DMS79 (cell line): ENCODE measurements around the gene KIDINS220.
"Not testable (repeated sequence)": the region's sequence is repeated elsewhere in the genome, so short reads cannot be mapped to it uniquely, and the experiment has no call there.

Source experiments
- DNase-seq: peaks from one replicate; lab custom pipeline; 2025; lab: John Stamatoyannopoulos, UW

The KIDINS220 gene

DNA sequence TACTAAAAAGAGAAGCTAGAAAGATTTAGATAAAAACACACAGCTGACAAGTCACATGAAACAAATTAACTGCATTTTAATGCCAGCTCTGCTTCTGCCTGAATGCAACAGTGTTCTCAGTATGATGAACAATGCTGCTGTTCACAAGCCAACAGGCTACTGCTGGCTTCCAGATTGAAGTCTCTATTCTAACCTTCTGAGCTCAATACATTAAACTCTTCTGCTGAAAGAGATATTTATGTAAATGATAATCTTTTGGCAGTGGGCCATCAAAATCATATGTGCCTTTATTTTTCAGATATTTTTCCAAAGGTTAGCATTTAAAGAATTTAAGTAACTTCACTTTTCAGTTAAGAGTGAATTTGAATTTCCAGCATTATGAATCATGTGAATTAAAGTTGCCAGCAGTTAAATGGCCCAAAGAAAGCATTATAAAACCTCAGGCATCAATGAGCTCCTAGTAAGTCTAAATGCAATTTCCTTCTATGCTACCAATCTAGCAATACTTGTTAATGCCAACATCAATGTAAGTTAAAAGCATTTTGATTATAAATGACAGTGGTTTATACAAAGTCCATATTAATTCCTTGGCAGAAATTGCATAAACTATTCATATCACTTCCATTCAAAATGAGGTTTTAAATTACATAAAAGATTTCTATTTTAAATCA is 83.2 kb downstream of the KIDINS220 start:
- DNase-seq = no peak

DNA sequence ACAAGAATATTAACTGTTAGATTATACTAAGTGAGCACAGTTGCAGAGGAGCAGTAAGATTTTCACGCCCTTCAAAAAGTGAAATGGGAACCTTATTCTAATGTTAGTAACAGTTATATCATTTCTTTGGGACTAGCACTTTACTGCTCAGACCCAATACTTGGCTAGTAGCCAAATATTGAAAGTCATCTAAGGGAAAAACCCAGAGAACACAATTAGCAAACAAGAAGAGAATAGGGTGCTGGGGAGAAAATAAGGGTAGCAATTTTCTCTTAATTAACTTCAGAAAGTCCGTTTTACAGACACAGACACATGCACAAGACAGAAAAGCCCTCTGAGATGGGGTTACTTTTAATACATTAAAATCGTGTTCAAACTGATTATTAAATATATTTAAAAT is 83.8 kb downstream of the KIDINS220 start:
- DNase-seq = no peak

DNA sequence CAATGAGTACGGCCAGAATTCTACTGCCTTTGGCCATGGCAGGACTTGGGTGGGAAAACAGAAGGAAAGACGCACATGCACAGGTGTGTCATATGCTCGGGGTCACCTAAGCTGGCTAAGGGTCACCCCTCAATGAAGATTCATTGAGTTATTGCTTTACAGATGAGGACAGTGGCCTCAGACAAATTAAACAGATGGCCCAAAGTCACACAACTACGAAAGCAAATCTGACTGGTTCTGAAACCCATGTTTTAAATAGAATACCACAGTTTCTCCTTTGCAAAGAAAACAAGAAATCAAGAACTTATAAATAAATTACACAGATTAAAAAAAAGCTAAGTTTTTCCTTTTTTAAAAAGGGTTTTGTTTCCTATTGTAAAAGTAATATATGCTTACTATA is 85.0 kb downstream of the KIDINS220 start:
- no peak for DNase-seq

GRCh38 chr2:8750221-8750620 is 87.2 kb downstream of the KIDINS220 start:
- no peak for DNase-seq

GRCh38 chr2:8743261-8743660 is 94.2 kb downstream of the KIDINS220 start:
- no peak for DNase-seq

- no peak for DNase-seq
Measured at GRCh38 chr2:8740136-8740535, 97.3 kb downstream of the KIDINS220 start.

DNA sequence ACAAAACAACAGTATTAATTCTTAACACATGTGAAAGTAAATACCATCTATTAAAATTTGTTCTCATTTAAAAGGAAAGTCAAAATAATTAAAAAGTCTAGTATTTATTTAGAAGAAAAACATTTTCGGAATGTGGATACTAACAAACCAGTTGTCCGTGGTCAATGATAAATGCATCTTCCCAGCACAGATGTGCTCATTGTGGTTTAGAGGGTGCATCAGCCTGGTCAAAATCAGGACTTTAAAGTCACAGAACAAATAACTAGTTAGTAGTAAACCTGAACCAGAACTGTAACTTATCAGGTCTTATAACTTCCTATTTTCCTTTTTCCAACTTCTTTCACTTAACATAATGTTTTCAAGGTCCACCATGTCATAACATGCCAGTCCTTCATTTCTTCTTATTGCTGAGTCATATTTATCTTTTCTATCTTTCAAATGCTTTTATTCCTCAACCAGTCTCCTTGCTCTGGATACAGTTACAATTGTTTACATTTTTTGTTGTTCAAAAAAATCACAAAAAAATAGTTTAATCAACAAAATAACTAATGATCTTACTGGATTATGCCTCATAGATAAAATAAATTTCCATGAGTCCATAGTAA is 99.7 kb downstream of the KIDINS220 start:
- DNase-seq = no peak

GRCh38 chr2:8732601-8733000 is 104.8 kb downstream of the KIDINS220 start:
- DNase-seq = no peak

DNA sequence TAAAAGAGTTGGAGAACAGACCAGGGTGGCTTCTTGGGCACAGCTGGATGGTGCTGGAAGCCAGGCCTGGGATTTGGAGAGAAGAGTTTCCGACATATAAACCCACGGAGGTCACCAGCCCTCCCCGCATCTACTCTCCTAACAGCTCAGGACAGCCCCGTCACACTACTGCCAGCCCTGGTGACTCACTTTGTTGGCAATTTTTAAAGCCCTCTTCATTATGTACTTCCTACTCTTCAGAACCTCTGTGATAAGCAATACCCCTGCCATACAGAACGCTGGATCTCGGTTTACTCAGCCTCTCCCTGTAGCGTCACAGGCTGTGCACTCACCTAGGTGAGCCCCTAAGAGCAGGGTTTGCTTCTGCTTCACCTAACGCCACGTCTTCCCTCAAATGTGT is 107.5 kb downstream of the KIDINS220 start:
- DNase-seq = no peak

GRCh38 chr2:8729101-8729500 is 108.3 kb downstream of the KIDINS220 start:
- not testable (repeated sequence) for DNase-seq

- no peak for DNase-seq
Measured at GRCh38 chr2:8728305-8729015, 109.0 kb downstream of the KIDINS220 start.

- DNase-seq = no peak
Measured at GRCh38 chr2:8725838-8726237, 111.6 kb downstream of the KIDINS220 start.

DNA sequence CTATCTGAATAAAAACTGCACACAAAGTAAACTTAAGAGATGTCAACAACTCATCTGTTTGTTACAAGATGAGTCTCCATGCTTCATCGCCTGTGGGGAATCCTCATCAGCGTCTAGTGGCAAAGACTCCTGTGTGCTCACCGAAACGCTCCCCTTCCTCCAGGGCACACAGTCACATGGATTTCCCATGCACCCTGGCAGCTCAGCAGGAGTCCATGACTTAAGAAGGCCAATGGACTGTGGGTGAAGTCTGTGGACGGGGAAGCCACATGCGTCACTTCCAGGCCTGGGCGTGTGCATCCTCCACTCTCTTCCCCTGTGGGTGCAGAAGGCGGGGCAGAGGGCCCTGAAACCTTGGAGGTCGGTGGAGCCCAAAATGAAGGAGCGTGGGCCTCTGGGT is 114.4 kb downstream of the KIDINS220 start:
- no peak for DNase-seq

GRCh38 chr2:8721410-8721809 is 116.0 kb downstream of the KIDINS220 start:
- DNase-seq = no peak

DNA sequence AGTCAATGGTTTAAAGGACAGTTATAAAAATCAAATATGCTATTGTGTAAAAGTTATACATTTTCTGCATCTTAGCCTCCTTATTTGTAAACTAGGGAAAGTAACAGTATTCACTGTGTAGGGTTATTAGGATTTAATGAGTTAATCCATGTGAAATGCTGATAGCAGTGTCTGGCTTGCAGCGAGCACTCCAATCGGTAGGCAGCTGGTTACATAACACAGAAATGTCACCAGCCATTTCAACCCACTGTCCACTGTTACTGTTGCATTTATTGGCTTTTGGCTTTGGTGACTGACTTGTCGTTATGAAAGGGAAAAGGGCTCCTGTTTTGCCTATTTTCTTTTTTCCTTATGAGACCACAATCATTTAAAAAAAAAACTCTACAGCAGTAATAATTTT is 116.7 kb downstream of the KIDINS220 start:
- no peak for DNase-seq

DNA sequence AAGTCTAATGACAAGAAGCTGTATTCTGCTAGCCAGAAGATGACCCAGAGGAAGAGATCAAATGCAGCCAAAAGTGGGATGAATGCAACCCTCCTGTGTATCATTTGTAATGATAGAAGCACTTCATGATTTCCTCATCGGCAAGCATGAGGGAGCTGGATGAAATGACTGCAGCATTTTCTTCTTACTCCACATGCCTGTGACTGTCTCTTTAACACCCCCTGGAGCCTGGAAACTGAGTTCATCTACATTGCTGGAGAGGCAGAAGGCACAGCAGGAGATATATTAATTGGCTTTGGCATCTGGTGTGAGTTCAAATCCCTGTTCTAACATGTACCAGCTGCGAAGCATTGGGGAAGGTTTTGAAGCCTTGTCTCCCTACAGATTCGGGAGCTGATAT is 117.9 kb downstream of the KIDINS220 start:
- DNase-seq = no peak

DNA sequence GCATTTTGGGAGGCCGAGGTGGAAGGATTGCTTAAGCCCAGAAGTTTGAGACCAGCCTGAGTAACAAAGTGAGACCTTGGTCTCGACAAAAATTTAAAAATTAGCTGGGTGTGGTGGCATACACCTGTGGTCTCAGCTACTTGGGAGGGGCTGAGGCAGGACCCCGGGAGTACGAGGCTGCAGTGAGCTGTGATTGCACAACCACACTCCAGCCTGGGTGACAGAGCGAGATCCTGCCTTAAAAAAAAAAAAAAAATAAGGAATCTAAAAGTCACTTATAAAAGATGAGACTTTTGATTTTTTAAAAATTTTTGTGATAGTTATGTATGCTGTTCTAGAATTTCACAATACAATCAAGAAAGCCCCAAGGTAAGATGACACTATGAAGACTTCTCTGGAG is 122.4 kb downstream of the KIDINS220 start:
- no peak for DNase-seq

- DNase-seq = no peak
Measured at GRCh38 chr2:8714283-8714682, 123.1 kb downstream of the KIDINS220 start.

- peak; percentile 51 for DNase-seq
Measured at GRCh38 chr2:8710951-8711350, 126.5 kb downstream of the KIDINS220 start.

DNA sequence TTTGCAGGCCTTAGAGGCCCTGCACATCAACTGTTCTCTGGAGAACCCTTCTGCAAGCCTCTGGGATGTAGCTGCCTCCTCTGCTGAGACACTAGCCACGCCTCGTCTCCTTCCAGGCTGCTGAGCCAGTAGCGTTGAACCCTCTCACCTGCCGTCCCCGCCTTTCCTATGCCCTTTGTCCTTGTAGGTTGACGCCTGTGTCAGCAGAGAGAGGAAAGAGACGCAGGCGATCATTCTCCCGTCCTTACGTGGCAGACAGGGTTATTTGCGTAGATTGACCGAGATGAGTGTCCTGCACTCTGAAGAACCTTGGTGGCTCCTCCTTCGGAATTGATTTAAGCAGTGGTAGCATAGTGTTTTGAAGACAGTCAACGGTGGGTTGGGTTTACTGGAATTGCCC is 127.8 kb downstream of the KIDINS220 start:
- DNase-seq = no peak

DNA sequence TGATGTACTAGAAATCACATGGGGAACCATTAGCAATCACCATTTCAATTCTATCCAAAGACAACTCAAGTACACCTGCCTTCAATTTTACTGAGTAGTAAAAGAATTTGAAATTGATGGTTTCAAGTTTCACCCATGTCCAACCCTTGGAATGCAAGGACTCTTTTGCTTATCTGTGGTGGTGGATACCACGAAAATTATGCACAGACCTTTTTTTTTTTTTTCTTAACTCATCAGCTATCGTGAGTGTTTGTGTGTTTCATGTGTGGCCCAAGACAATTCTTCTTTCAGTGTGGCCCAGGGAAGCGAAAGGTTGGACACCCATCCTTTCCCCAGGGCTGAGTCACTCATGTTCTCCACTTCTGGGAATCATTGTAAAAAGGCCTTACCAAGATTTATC is 132.5 kb downstream of the KIDINS220 start:
- DNase-seq = no peak

GRCh38 chr2:8701681-8702379 is 135.6 kb downstream of the KIDINS220 start:
- no peak for DNase-seq

- DNase-seq = no peak
Measured at GRCh38 chr2:8699839-8700238, 137.6 kb downstream of the KIDINS220 start.
